ENCODE data around the gene AQP12A. TPM values are rescaled to one million over a fixed set of nuclear protein-coding genes. Genes with fewer than 3 reads are reported as not detected.

Gene AQP12A
- total RNA-seq, 1 donor from 2014 or later = not detected

GRCh38 chr2:240721596-240722180, 30.0 kb downstream of the AQP12A start:
- no peaks in the 10 kb centered on the region for H3K36me3 Mint-ChIP-seq (ENCODE audit: unreplicated experiment)
- no peak overlapping the region for H3K27ac Mint-ChIP-seq (ENCODE audit: unreplicated experiment)
- peaks cover 15% of the 10 kb centered on the region for H3K9me3 Mint-ChIP-seq (ENCODE audit: unreplicated experiment)
- no peak overlapping the region for H3K4me3 Mint-ChIP-seq (ENCODE audit: unreplicated experiment)
- H3K4me1 Mint-ChIP-seq (ENCODE audit: low read depth, unreplicated experiment) = no peaks in the 10 kb centered on the region
- H3K27me3 Mint-ChIP-seq (ENCODE audit: unreplicated experiment) = peaks cover 16% of the 10 kb centered on the region
- no peak for DNase-seq
- TF ChIP-seq CTCF (IDR thresholded peaks at IDR 0.05; ENCODE audit: partially characterized antibody, unreplicated experiment) = no peak

GRCh38 chr2:240722376-240722775, 30.7 kb downstream of the AQP12A start:
- no peak for DNase-seq
- peaks cover 13% of the 10 kb centered on the region for H3K9me3 Mint-ChIP-seq (ENCODE audit: unreplicated experiment)
- H3K4me1 Mint-ChIP-seq (ENCODE audit: low read depth, unreplicated experiment) = no peaks in the 10 kb centered on the region
- TF ChIP-seq CTCF (IDR thresholded peaks at IDR 0.05; ENCODE audit: partially characterized antibody, unreplicated experiment) = no peak
- no peak overlapping the region for H3K4me3 Mint-ChIP-seq (ENCODE audit: unreplicated experiment)
- no peak overlapping the region for H3K27ac Mint-ChIP-seq (ENCODE audit: unreplicated experiment)
- peaks cover 19% of the 10 kb centered on the region for H3K27me3 Mint-ChIP-seq (ENCODE audit: unreplicated experiment)
- no peaks in the 10 kb centered on the region for H3K36me3 Mint-ChIP-seq (ENCODE audit: unreplicated experiment)

DNA sequence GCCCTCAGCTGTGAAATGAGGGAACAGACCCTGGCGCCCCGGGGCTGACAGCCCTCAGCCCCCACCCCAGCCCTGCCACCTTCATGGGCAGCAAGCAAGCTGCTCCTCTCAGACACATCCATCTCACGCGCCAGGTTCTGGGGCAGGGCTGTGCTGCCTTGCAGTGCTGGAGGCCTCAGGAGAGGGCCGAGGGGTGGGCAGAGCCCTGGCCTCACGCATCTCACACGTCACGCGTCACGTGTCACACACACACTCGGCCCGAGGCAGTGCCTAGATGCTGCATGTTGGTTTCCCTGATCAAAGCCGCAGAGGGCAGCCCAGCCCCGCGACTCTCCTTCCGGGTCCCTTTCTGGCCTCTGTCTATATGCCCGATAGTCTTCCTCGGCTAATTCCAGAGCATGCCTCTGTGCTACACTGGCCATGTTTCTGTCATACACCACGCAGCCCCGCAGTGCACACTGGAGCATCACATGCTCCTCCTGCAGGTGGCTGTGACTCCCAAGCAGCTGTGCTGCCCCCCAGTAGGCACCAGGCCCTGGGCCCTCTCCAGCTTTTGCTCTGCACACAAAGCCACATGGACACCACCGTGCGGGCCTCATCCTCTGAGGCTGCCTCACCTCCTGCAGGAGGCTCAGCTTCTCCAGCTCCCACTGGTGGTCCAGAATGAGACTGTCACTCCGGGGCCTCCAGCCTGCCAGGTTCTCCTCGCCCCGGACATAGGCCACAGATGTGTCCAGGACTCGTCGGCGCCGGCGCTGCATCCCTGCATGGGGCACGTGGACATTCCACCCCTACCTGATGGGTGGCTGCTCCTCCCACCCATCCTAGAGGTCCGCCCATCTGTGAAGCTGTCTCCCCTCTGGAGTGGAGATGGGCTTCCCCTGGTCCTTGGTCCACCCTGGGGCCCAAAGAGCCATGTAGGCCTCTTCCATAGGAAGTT, 31.4 kb downstream of the AQP12A start:
- peaks cover 25% of the 10 kb centered on the region for H3K27me3 Mint-ChIP-seq (ENCODE audit: unreplicated experiment)
- H3K27ac Mint-ChIP-seq (ENCODE audit: unreplicated experiment) = peak overlapping the region; percentile 12
- H3K9me3 Mint-ChIP-seq (ENCODE audit: unreplicated experiment) = peaks cover 14% of the 10 kb centered on the region
- H3K4me1 Mint-ChIP-seq (ENCODE audit: low read depth, unreplicated experiment) = peaks cover 2% of the 10 kb centered on the region
- no peak overlapping the region for H3K4me3 Mint-ChIP-seq (ENCODE audit: unreplicated experiment)
- TF ChIP-seq CTCF (IDR thresholded peaks at IDR 0.05; ENCODE audit: partially characterized antibody, unreplicated experiment) = no peak
- peaks cover 1% of the 10 kb centered on the region for H3K36me3 Mint-ChIP-seq (ENCODE audit: unreplicated experiment)
- DNase-seq = no peak

- Mint-ChIP-seq H3K4me1 (ENCODE audit: low read depth, unreplicated experiment) (peaks cover 4% of the 10 kb centered on the region), H3K27ac (ENCODE audit: unreplicated experiment) (no peak overlapping the region), H3K27me3 (ENCODE audit: unreplicated experiment) (peaks cover 27% of the 10 kb centered on the region), H3K36me3 (ENCODE audit: unreplicated experiment) (peaks cover 4% of the 10 kb centered on the region), H3K4me3 (ENCODE audit: unreplicated experiment) (no peak overlapping the region), H3K9me3 (ENCODE audit: unreplicated experiment) (peaks cover 16% of the 10 kb centered on the region)
- DNase-seq = no peak
- no peak for TF ChIP-seq CTCF (IDR thresholded peaks at IDR 0.05; ENCODE audit: partially characterized antibody, unreplicated experiment)
Measured at GRCh38 chr2:240723851-240724250, 32.2 kb downstream of the AQP12A start.

DNA sequence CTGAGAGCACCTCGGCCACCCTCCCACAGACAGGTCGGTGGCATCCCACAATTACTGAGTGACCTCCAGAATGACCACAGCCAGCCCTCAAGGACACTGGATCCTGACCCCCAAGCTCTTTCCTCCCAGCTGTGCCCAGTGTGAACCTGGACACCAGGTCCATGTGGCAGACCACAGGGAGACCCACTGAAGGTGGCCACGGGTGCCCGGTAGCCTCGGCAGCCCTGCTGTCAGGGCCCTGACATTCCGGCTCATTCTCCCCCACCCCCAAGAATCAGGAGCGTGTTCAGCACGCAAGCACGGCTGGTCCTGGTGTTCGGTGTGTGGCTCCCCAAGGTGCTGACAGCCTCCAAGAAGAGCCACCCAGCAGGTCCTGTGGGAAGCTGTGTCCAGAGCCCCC, 32.8 kb downstream of the AQP12A start:
- Mint-ChIP-seq H3K4me1 (ENCODE audit: low read depth, unreplicated experiment) (peaks cover 7% of the 10 kb centered on the region), H3K27ac (ENCODE audit: unreplicated experiment) (no peak overlapping the region), H3K9me3 (ENCODE audit: unreplicated experiment) (peaks cover 16% of the 10 kb centered on the region), H3K4me3 (ENCODE audit: unreplicated experiment) (no peak overlapping the region), H3K27me3 (ENCODE audit: unreplicated experiment) (peaks cover 27% of the 10 kb centered on the region), H3K36me3 (ENCODE audit: unreplicated experiment) (peaks cover 4% of the 10 kb centered on the region)
- no peak for TF ChIP-seq CTCF (IDR thresholded peaks at IDR 0.05; ENCODE audit: partially characterized antibody, unreplicated experiment)
- DNase-seq = no peak

Measured in glutamatergic neuron (in vitro differentiated cells).